NCI-H446 treated with DMSO at 0.1 percent for 48 hours (cell line): ENCODE results near the gene LDB2.

Experiments
- DNase-seq: peaks from one replicate; lab custom pipeline; 2025; lab: John Stamatoyannopoulos, UW

Gene LDB2

GRCh38 chr4:16884673-16885460 is 13.6 kb downstream of the LDB2 start:
- DNase-seq = no peak

- DNase-seq = no peak
Observed at GRCh38 chr4:16883806-16884205, 14.6 kb downstream of the LDB2 start.

- DNase-seq = no peak
Observed at GRCh38 chr4:16881151-16881884, 17.1 kb downstream of the LDB2 start.

GRCh38 chr4:16875487-16875886 is 23.0 kb downstream of the LDB2 start:
- no peak for DNase-seq

- no peak for DNase-seq
Observed at GRCh38 chr4:16869594-16870245, 28.7 kb downstream of the LDB2 start.

- no peak for DNase-seq
Observed at GRCh38 chr4:16868674-16869073, 29.8 kb downstream of the LDB2 start.

- no peak for DNase-seq
Observed at GRCh38 chr4:16867827-16868226, 30.6 kb downstream of the LDB2 start.

GRCh38 chr4:16866974-16867373 is 31.5 kb downstream of the LDB2 start:
- DNase-seq = no peak

- no peak for DNase-seq
Observed at GRCh38 chr4:16865897-16866283, 32.6 kb downstream of the LDB2 start.

GRCh38 chr4:16865209-16865896 is 33.1 kb downstream of the LDB2 start:
- DNase-seq = no peak

GRCh38 chr4:16864199-16864598 is 34.2 kb downstream of the LDB2 start:
- DNase-seq = no peak

- DNase-seq = no peak
Observed at GRCh38 chr4:16862697-16863096, 35.7 kb downstream of the LDB2 start.

GRCh38 chr4:16860516-16860915 is 37.9 kb downstream of the LDB2 start:
- DNase-seq = no peak

- DNase-seq = no peak
Observed at GRCh38 chr4:16859031-16859430, 39.4 kb downstream of the LDB2 start.

- DNase-seq = no peak
Observed at GRCh38 chr4:16858275-16858752, 40.1 kb downstream of the LDB2 start.

GRCh38 chr4:16857425-16857824 is 41.0 kb downstream of the LDB2 start:
- no peak for DNase-seq

- DNase-seq = no peak
Observed at GRCh38 chr4:16853640-16854039, 44.8 kb downstream of the LDB2 start.

- DNase-seq = no peak
Observed at GRCh38 chr4:16852644-16853043, 45.8 kb downstream of the LDB2 start.

GRCh38 chr4:16852228-16852627 is 46.2 kb downstream of the LDB2 start:
- no peak for DNase-seq

GRCh38 chr4:16846540-16847117 is 51.8 kb downstream of the LDB2 start:
- DNase-seq = no peak

- DNase-seq = no peak
Observed at GRCh38 chr4:16844816-16845586, 53.4 kb downstream of the LDB2 start.
